Transverse colon (tissue), 4 donors: ENCODE measurements around the gene CNDP1. TPM values are rescaled to one million over a fixed set of nuclear protein-coding genes. Genes with fewer than 3 reads are reported as not detected.

Experiments used
- DNase-seq: peaks from one replicate; pipeline ENCODE4 v3.0.0-alpha.2; 2019
- H3K27ac ChIP-seq, 4 donors: fragments of 200-600 bp; sonication (generic); 2 replicates each; pipeline ENCODE4 v1.5.1; 2016 to 2018; ENCODE audit warnings: inconsistent platforms in 4 of 4
- H3K27me3 ChIP-seq: fragments of 200-600 bp; sonication (generic); 2 replicates; pipeline ENCODE4 v1.5.1; 2017; ENCODE audit warnings: inconsistent platforms
- H3K36me3 ChIP-seq, 4 donors: fragments of 200-600 bp; sonication (generic); 2 replicates each; pipeline ENCODE4 v1.5.1; 2017 to 2019; ENCODE audit warnings: inconsistent platforms in 4 of 4
- H3K4me1 ChIP-seq, 4 donors: fragments of 200-600 bp; sonication (generic); 2 replicates each; pipeline ENCODE4 v1.5.1; 2017 to 2020; ENCODE audit warnings: inconsistent platforms in 4 of 4
- H3K4me3 ChIP-seq, 4 donors: fragments of 200-600 bp; sonication (generic); 1 replicate in 1 of 4; 2 replicates in 3 of 4; pipeline versions ENCODE4 v1.5.1 to v1.6.1; 2017 to 2019; ENCODE audit warnings: inconsistent platforms in 4 of 4
- H3K9me3 ChIP-seq, 2 donors: fragments of 200-600 bp; sonication (generic); 2 replicates each; pipeline ENCODE4 v1.5.1; 2017 to 2019; ENCODE audit warnings: inconsistent platforms in 2 of 2
- EP300 ChIP-seq: sonication (generic); formaldehyde crosslinking; IDR thresholded peaks from one replicate; pipeline ENCODE4 v1.6.1; 2017; ENCODE audit warnings: antibody characterized with exemption, low read depth
- POLR2A ChIP-seq: fragments of 450-650 bp; IDR thresholded peaks from one replicate; pipeline ENCODE4 v1.6.1; 2016; ENCODE audit warnings: antibody characterized with exemption, mild to moderate bottlenecking, moderate library complexity
- POLR2AphosphoS5 ChIP-seq, 3 donors: sonication (generic); formaldehyde crosslinking; IDR thresholded peaks; one replicate each; pipeline ENCODE4 v1.6.1; 2016; ENCODE audit warnings: antibody characterized with exemption in 3 of 3
- WGBS, 2 donors: methylation state at CpG; one replicate each; pipeline ENCODE4 v1.1.5; 2018; ENCODE audit warnings: low coverage in 1 of 2; 5-methylcytosine and 5-hydroxymethylcytosine counted together
- in situ Hi-C, 4 donors: fragments of 200-750 bp; cut with MboI; loops; one replicate each; pipeline versions ENCODE4 v1.15.0 to v1.15.1; 2017; ENCODE audit warnings: low sequenced_read_pairs in 3 of 4, low pct_ligation_motif_present in 1 of 4, low pct_unique_long_range_greater_than_20kb in 1 of 4
- intact Hi-C: fragments of 100-400 bp; cut with DNase I; formaldehyde crosslinking; loops from one replicate; pipeline ENCODE4 v1.15.1; 2023; ENCODE audit warnings: low total_unique reads
- total RNA-seq, 4 donors: library from RNA; depleted of rRNA; stranded (reverse); fragments of >200 nt; gene quantifications; one replicate each; pipeline ENCODE4 v1.1.0, GENCODE V29; 2016
- TF ChIP-seq, protein P1 (sequence below), 5 experiments: fragments of 200-600 bp in 3 of 5; fragments of 450-650 bp in 2 of 5; sonication (generic) in 3 of 5; IDR thresholded peaks; 1 replicate in 2 of 5; 2 replicates in 3 of 5; pipeline ENCODE4 v1.5.1; 2016 to 2017; ENCODE audit warnings: antibody characterized with exemption in 5 of 5, inconsistent platforms in 3 of 5, mild to moderate bottlenecking in 2 of 5, moderate library complexity in 1 of 5

CNDP1 gene
- total RNA-seq, 4 donors from 2014 or later = not detected

DNA sequence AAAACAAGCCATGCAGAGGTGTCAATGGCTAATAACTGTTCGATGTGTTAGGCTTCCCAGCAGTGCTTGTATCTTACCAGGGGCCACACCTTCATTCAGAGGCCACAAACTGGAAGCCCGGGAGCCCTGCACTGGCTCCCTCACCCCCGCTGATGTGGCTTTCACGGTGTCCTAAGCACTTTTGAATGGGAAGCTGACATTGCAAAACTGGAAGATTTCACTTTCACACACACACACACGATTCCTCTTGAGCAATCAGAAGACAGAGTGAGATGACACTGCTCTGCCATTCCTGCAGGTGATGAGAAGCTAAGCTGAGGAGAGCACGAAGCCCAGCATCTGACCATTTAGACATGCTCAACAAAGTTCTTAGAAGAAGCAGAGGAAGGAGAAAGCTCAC, 54.7 kb downstream of the CNDP1 start:
- H3K27me3 ChIP-seq = peaks cover 6% of the 10 kb centered on the region
- no peak overlapping the region for H3K4me3 ChIP-seq
- in situ Hi-C loops (no loop called here), intact Hi-C loops (no loop called here)
- no peaks in the 10 kb centered on the region for H3K9me3 ChIP-seq
- TF ChIP-seq, protein P1, sequence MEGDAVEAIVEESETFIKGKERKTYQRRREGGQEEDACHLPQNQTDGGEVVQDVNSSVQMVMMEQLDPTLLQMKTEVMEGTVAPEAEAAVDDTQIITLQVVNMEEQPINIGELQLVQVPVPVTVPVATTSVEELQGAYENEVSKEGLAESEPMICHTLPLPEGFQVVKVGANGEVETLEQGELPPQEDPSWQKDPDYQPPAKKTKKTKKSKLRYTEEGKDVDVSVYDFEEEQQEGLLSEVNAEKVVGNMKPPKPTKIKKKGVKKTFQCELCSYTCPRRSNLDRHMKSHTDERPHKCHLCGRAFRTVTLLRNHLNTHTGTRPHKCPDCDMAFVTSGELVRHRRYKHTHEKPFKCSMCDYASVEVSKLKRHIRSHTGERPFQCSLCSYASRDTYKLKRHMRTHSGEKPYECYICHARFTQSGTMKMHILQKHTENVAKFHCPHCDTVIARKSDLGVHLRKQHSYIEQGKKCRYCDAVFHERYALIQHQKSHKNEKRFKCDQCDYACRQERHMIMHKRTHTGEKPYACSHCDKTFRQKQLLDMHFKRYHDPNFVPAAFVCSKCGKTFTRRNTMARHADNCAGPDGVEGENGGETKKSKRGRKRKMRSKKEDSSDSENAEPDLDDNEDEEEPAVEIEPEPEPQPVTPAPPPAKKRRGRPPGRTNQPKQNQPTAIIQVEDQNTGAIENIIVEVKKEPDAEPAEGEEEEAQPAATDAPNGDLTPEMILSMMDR (IDR thresholded peaks at IDR 0.05) = no peak
- TF ChIP-seq POLR2AphosphoS5 (IDR thresholded peaks at IDR 0.05) (no peak), EP300 (no peak), POLR2A (no peak)
- WGBS, 2 donors = 60 to 61% methylated on average over 2 to 6 of the region's 6 CpGs
- no peaks in the 10 kb centered on the region for H3K4me1 ChIP-seq
- no peak for DNase-seq
- H3K36me3 ChIP-seq = peaks cover 0 to 3% (median 0%) of the 10 kb centered on the region in 4 donors
- H3K27ac ChIP-seq = no peak overlapping the region

DNA sequence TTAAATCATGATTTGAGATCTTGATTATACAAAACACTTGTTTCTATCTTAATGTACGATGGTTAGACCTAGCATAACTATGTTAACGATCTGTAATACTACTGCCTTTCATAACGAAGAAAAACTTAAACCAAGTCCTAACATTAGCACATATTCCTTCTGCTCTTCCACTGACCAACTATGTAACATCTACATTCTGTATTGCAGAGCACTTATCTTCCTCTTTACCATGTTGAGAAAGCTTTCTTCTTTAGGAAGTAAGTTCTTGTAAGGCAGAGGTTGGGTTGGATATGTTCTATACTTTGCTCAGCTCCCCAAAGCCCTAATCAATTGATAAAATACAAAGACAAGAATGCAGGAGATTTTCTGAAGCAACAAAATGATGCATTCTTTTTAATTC, 55.5 kb downstream of the CNDP1 start:
- Histone ChIP-seq H3K36me3 (peaks cover 0 to 3% (median 0%) of the 10 kb centered on the region in 4 donors), H3K27ac (no peak overlapping the region), H3K27me3 (peaks cover 4% of the 10 kb centered on the region), H3K9me3 (no peaks in the 10 kb centered on the region), H3K4me3 (no peak overlapping the region), H3K4me1 (no peaks in the 10 kb centered on the region)
- WGBS, 2 donors = 74 to 75% methylated on average over 3 of the region's 3 CpGs
- in situ Hi-C loops = no loop called here
- TF ChIP-seq POLR2A (no peak), EP300 (no peak), POLR2AphosphoS5 (IDR thresholded peaks at IDR 0.05) (no peak)
- TF ChIP-seq, protein P1 (IDR thresholded peaks at IDR 0.05) = no peak
- intact Hi-C loops = no loop called here
- no peak for DNase-seq

DNA sequence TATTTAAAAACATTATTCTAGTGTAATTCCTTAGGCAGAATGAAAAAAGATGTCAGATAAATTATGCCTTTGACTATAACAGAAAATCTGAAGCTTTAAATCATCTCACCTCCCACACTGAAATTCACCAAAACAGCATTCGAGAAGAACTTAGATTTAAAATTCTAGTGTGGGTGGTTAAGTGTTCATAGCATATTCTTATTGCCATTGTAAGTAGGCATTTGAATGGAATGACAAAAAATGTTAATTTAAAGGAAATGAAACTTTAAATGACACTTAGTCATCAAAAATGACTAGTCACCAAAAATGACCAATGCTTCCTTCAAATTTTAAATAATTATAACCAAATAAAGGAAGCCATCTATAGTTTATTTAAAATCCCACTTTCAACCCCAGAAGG, 56.4 kb downstream of the CNDP1 start:
- Histone ChIP-seq H3K4me1 (peaks cover 2 to 7% (median 5%) of the 10 kb centered on the region in 4 donors), H3K4me3 (no peak overlapping the region), H3K27me3 (no peaks in the 10 kb centered on the region), H3K27ac (no peak overlapping the region), H3K9me3 (no peaks in the 10 kb centered on the region), H3K36me3 (peaks cover 0 to 3% (median 0%) of the 10 kb centered on the region in 4 donors)
- WGBS, 2 donors = 59 to 100% methylated on average over 1 of the region's 1 CpG
- in situ Hi-C loops = no loop called here
- intact Hi-C loops = no loop called here
- TF ChIP-seq EP300 (no peak), POLR2AphosphoS5 (IDR thresholded peaks at IDR 0.05) (no peak), POLR2A (no peak)
- TF ChIP-seq, protein P1 (IDR thresholded peaks at IDR 0.05) = no peak
- DNase-seq = no peak

DNA sequence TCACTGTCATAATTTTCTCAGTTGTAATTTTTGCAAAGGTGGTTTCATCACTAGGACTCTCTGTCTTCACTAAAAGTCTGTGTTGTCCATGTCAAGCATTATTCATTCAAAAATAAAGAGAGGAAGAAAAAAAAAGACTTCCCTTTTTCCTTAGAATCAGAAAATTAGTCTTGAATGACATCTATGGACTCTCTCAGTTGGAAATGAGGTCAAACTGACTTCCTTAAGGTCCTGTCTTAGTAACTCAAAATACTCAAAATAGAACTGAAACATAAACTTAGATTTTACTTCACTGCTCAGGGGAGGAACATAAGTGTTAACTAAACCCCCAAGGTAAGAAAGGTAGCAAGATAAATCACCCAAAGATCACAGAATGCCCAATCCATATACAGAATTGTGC, 61.1 kb downstream of the CNDP1 start:
- H3K4me3 ChIP-seq = no peak overlapping the region
- no peaks in the 10 kb centered on the region for H3K9me3 ChIP-seq
- in situ Hi-C loops = no loop called here
- peaks cover 0 to 3% (median 0%) of the 10 kb centered on the region in 4 donors for H3K36me3 ChIP-seq
- H3K27me3 ChIP-seq = no peaks in the 10 kb centered on the region
- intact Hi-C loops = no loop called here
- TF ChIP-seq EP300 = no peak
- TF ChIP-seq POLR2A = no peak
- TF ChIP-seq, protein P1 (IDR thresholded peaks at IDR 0.05) = no peak
- no peak for TF ChIP-seq POLR2AphosphoS5 (IDR thresholded peaks at IDR 0.05)
- H3K4me1 ChIP-seq = peaks cover 15 to 26% (median 24%) of the 10 kb centered on the region in 4 donors
- no peak for DNase-seq
- H3K27ac ChIP-seq = peak overlapping the region in 1 of 4 donors; percentile 19
